Stimulated activated CD4-positive, alpha-beta T cell treated with anti-CD3 and anti-CD28 coated beads, Interleukin-4, amount 100 ng/mL, for 48 hours (primary cell): ENCODE results near the gene ZNF202.
"Not testable (repeated sequence)": the region's sequence is repeated elsewhere in the genome, so short reads cannot be mapped to it uniquely, and the experiment has no call there.

Experiments
- DNase-seq, 2 donors: peaks; one replicate each; pipeline ENCODE4 v3.0.0-alpha.2; 2020; ENCODE audit warnings: low read depth in 2 of 2

Gene ZNF202

GRCh38 chr11:123741159-123742030 lies at the start of gene ZNF202:
Gene ZNF202 (minus strand): TSS chr11:123741660. CDS start chr11:123730888, 10,772 bp downstream.
- DNase-seq, result peak; percentile 86 to 89

GRCh38 chr11:123783536-123783935 lies 42.1 kb upstream of the ZNF202 start:
- no peak for DNase-seq

- DNase-seq, result no peak
These were observed 37.1 kb upstream of the ZNF202 start for GRCh38 chr11:123778511-123778910.

- DNase-seq, result no peak
These were observed 34.5 kb upstream of the ZNF202 start for GRCh38 chr11:123775715-123776549.

- DNase-seq, result no peak
These were observed 33.8 kb upstream of the ZNF202 start for GRCh38 chr11:123775289-123775688.

- DNase-seq, result no peak
These were observed 32.5 kb upstream of the ZNF202 start for GRCh38 chr11:123773959-123774358.

- DNase-seq, result no peak
These were observed 31.6 kb upstream of the ZNF202 start for GRCh38 chr11:123773026-123773425.

GRCh38 chr11:123771664-123772063 lies 30.2 kb upstream of the ZNF202 start:
- no peak for DNase-seq

GRCh38 chr11:123770712-123771111 lies 29.3 kb upstream of the ZNF202 start:
- no peak for DNase-seq

GRCh38 chr11:123765601-123766000 lies 24.1 kb upstream of the ZNF202 start:
- no peak for DNase-seq

GRCh38 chr11:123762422-123762821 lies 21.0 kb upstream of the ZNF202 start:
- no peak for DNase-seq

GRCh38 chr11:123760894-123761293 lies 19.4 kb upstream of the ZNF202 start:
- DNase-seq, result no peak

GRCh38 chr11:123757976-123758375 lies 16.5 kb upstream of the ZNF202 start:
- no peak for DNase-seq

GRCh38 chr11:123755813-123756212 lies 14.4 kb upstream of the ZNF202 start:
- DNase-seq, result no peak

GRCh38 chr11:123755344-123755743 lies 13.9 kb upstream of the ZNF202 start:
- DNase-seq, result no peak

- no peak for DNase-seq
These were observed 12.7 kb upstream of the ZNF202 start, which contains the start of gene OR6X1 for GRCh38 chr11:123754101-123754568. Gene OR6X1 (minus strand): TSS chr11:123754518. CDS start chr11:123754518, 0 bp downstream.

- DNase-seq, result no peak
These were observed 11.7 kb upstream of the ZNF202 start for GRCh38 chr11:123753110-123753509.

GRCh38 chr11:123751781-123752180 lies 10.3 kb upstream of the ZNF202 start:
- no peak for DNase-seq

- DNase-seq, result not testable (repeated sequence)
These were observed 6.9 kb upstream of the ZNF202 start for GRCh38 chr11:123748349-123748748.

- DNase-seq, result no peak
These were observed 4.4 kb upstream of the ZNF202 start for GRCh38 chr11:123745764-123746451.

- no peak for DNase-seq
These were observed 1.3 kb upstream of the ZNF202 start for GRCh38 chr11:123742724-123743120.
